Measurements from ENCODE around the gene NTM. TPM values are rescaled to one million over a fixed set of nuclear protein-coding genes. Genes with fewer than 3 reads are reported as not detected.

Gene NTM
- total and polyA plus RNA-seq, 12 donors, result 0.26 to 11.5 (median 4.0) TPM

DNA sequence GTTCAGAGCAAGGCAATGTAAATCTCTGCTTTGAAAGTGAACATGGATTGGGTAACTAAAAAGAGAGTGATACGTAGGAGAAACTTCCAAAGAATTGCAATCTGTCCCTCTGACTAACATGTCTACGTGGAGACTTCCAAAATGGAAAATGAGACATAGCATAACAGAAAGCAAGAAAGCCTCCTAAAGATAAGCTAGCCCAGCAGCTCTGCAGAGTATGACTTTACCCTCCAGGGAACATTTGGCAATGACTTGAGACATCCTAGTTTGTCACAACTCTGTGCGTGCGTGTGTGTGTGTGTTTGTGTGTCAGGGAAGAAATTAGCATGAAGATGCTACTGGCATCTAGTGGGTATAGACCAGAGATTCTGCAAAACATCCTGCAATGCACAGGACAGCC is 817.4 kb downstream of the NTM start:
- Histone ChIP-seq H3K4me1 (replicated peaks in 1 of 2) (no peaks in the 10 kb centered on the region), H3K4me3 (no peak overlapping the region), H3K27me3 (no peaks in the 10 kb centered on the region), H3K36me3 (replicated peaks in 1 of 2) (no peaks in the 10 kb centered on the region), H3K9me3 (replicated peaks in 1 of 3) (no peaks in the 10 kb centered on the region), H3K27ac (no peak overlapping the region)
- 82 to 93% (median 88%) methylated on average over 4 of the region's 4 CpGs for WGBS, 4 donors
- intact Hi-C loops (cut with DNase I), result no loop called here
- TF ChIP-seq POLR2A (IDR thresholded peaks at IDR 0.05), result no peak
- no peak for TF ChIP-seq CTCF (IDR thresholded peaks at IDR 0.05)
- DNase-seq, result no peak

GRCh38 chr11:132196928-132197327 is 826.5 kb downstream of the NTM start:
- intact Hi-C loops (cut with DNase I), result no loop called here

GRCh38 chr11:132200353-132200936 is 830.0 kb downstream of the NTM start:
- intact Hi-C loops (cut with DNase I), result no loop called here
- Histone ChIP-seq H3K4me1 (replicated peaks in 1 of 2) (no peaks in the 10 kb centered on the region), H3K36me3 (replicated peaks in 1 of 2) (no peaks in the 10 kb centered on the region), H3K9me3 (replicated peaks in 1 of 3) (no peaks in the 10 kb centered on the region), H3K27ac (no peak overlapping the region), H3K4me3 (no peak overlapping the region), H3K27me3 (no peaks in the 10 kb centered on the region)
- TF ChIP-seq CTCF (IDR thresholded peaks at IDR 0.05), result no peak
- no peak for TF ChIP-seq POLR2A (IDR thresholded peaks at IDR 0.05)
- whole genome bisulfite sequencing, 4 donors, result 76 to 87% (median 78%) methylated on average over 6 of the region's 6 CpGs
- no peak for DNase-seq

More at GRCh38 chr11:132196928-132197327, 826.5 kb downstream of the NTM start:
- Histone ChIP-seq H3K4me1 (replicated peaks in 1 of 2) (no peaks in the 10 kb centered on the region), H3K9me3 (replicated peaks in 1 of 3) (no peaks in the 10 kb centered on the region), H3K36me3 (replicated peaks in 1 of 2) (no peaks in the 10 kb centered on the region), H3K27ac (no peak overlapping the region), H3K27me3 (no peaks in the 10 kb centered on the region), H3K4me3 (no peak overlapping the region)
- TF ChIP-seq POLR2A (IDR thresholded peaks at IDR 0.05), result no peak
- TF ChIP-seq CTCF (IDR thresholded peaks at IDR 0.05), result no peak
- 88 to 97% (median 95%) methylated on average over 1 of the region's 1 CpG for WGBS, 4 donors
- no peak for DNase-seq

DNA sequence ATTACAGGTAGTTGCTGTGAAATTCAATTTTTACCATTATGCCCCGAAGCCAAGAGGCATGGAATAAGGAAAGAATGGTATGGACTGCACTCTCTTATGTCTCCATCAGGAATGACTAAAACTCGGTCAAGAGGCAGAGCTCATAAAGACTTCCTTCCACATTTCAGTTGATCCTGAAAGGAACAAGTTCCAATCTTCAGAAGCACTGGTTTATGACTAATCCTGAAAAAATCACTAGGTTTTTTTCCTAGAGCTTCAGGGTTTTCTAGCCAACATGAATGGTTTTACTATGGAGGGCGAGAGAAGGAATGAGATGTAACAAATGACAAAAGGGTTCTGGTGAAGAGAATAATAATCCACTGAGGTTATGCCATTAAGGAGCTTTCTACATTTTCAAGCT is 832.2 kb downstream of the NTM start:
- WGBS, 4 donors, result 77 to 89% (median 84%) methylated on average over 3 of the region's 3 CpGs
- no peak for TF ChIP-seq POLR2A (IDR thresholded peaks at IDR 0.05)
- TF ChIP-seq CTCF (IDR thresholded peaks at IDR 0.05), result no peak
- H3K4me1 ChIP-seq (replicated peaks in 1 of 2), result no peaks in the 10 kb centered on the region

More for the DNA sequence above, 832.2 kb downstream of the NTM start:
- intact Hi-C loops (cut with DNase I), result no loop called here
- H3K4me3 ChIP-seq, result no peak overlapping the region
- H3K27ac ChIP-seq, result no peak overlapping the region
- H3K36me3 ChIP-seq (replicated peaks in 1 of 2), result no peaks in the 10 kb centered on the region
- H3K9me3 ChIP-seq (replicated peaks in 1 of 3), result no peaks in the 10 kb centered on the region
- DNase-seq, result no peak
- H3K27me3 ChIP-seq, result no peaks in the 10 kb centered on the region

Measured in adrenal gland (tissue), 12 donors.